Fibroblast of the aortic adventitia (primary cell): ENCODE results near the gene NUAK2. TPM values are rescaled to one million over a fixed set of nuclear protein-coding genes. Genes with fewer than 3 reads are reported as not detected.

Experiments used
- DNase-seq: peaks from one replicate; pipeline ENCODE4 v3.0.0-alpha.2; 2010; ENCODE audit warnings: low read depth
- H3K4me3 ChIP-seq: 2 replicates; pipeline ENCODE4 v1.5.1; 2011; ENCODE audit warnings: low read depth, mild to moderate bottlenecking, control low read depth, low read length, moderate library complexity
- total RNA-seq: library from RNA; depleted of rRNA; stranded (reverse); fragments of >200 nt; gene quantifications from 2 replicates; pipeline ENCODE4 v1.2.3, GENCODE V29; 2012; ENCODE audit warnings: low replicate concordance
- TF ChIP-seq, protein P1 (sequence below): IDR thresholded peaks from 2 replicates; pipeline ENCODE4 v1.5.1; 2011; ENCODE audit warnings: mild to moderate bottlenecking, low read length, control low read depth, inconsistent platforms; ENCODE audit not compliant: insufficient read depth

NUAK2 gene
- total RNA-seq, 1 donor = 2.9 TPM

DNA sequence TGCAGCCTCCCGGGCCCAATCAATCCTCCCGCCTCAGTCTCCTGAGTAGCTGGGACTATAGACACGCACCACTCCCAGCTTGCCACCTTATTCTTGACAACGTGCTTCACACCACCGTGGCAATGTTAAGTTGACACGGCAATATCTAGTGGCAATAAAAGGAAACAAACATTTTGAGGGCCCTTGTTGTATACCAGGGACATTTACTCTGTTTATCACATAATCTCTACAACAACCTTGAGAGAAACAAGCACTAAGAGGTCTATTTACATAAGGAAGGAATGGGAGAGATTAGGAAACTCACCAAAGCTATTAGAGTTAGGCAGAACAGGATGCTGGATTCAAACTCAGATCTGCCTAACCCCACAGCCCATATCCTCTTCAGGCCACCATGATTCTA, 32.1 kb upstream of the NUAK2 start:
- H3K4me3 ChIP-seq = no peak overlapping the region
- TF ChIP-seq, protein P1, sequence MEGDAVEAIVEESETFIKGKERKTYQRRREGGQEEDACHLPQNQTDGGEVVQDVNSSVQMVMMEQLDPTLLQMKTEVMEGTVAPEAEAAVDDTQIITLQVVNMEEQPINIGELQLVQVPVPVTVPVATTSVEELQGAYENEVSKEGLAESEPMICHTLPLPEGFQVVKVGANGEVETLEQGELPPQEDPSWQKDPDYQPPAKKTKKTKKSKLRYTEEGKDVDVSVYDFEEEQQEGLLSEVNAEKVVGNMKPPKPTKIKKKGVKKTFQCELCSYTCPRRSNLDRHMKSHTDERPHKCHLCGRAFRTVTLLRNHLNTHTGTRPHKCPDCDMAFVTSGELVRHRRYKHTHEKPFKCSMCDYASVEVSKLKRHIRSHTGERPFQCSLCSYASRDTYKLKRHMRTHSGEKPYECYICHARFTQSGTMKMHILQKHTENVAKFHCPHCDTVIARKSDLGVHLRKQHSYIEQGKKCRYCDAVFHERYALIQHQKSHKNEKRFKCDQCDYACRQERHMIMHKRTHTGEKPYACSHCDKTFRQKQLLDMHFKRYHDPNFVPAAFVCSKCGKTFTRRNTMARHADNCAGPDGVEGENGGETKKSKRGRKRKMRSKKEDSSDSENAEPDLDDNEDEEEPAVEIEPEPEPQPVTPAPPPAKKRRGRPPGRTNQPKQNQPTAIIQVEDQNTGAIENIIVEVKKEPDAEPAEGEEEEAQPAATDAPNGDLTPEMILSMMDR = no peak
- DNase-seq = no peak

DNA sequence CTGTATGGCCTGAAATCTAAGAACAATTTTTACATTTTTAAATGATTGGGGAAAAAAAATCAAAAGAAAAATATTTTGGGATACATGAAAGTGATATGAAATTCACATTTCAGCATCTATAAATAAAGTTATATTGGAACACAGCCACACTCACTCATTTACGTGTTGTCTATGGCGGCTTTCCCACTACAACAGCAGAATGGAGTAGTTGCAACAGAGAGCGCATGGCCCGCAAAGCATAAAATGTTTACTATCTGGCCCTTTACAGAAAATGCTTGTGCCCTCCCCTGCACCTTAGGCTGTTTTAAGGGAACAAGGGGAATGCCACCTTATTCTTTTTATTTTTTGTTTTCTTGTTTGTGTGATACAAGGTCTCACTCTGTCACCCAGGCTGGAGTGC, 31.6 kb upstream of the NUAK2 start:
- no peak for DNase-seq
- H3K4me3 ChIP-seq = no peak overlapping the region
- TF ChIP-seq, protein P1 = no peak

DNA sequence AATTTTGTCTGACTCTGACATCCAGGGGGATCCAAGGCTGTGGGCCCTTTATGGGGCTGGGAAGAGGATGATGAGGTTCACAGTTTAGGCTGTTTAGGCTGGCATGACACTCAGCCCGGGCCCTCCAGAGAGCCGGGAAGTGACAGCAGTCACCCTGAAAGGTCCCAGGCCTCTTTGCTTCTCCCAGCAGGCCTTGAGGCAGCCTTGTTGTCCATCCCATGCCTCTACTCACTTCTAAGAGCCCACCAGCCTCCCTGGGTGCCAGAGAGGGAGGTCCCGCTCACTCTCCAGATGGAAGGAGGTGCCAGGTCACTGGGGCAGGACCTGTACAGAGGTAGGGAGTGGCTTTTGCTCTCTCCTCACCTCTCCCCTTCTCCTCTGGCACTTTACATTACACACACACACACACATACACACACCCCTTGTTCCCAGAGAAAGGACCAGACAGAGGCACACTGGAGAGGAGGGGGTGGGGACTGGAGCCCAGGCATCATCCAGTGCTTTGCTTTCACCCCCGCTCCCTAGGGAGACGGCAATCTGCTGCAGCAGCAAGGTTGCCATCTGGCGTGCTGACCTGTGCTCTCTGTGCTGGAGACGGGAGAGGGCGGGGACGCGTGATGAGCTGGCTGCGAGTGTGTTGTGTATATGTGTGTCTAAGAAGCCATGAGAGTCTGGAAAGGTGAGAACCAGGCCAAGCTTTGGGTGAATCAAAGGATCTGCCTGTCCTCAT, 30.6 kb upstream of the NUAK2 start:
- peak; percentile 41 for DNase-seq

DNA sequence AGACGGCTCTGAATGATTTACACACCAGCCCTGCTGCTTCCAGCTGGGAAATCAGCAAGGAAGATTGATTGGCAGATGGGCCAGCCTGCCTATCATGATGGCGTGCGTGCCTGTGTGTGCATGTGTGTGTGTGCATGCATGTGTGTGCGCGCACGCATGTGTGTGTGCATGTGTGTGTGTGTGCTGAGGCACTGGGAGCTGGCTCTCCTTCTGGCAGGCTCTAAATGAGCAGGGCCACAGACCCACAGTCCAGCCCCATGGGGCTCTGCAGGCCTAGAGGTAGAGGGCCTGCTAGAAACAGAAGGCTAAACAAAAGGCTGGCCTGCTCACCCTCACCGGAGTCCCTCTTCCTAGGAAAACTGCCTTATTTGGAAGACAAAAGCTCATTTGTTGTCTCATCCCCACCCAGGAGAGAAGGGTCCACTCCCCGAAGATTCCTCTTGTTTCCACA, 29.2 kb upstream of the NUAK2 start:
- TF ChIP-seq, protein P1 = no peak
- DNase-seq = no peak
- no peak overlapping the region for H3K4me3 ChIP-seq

More for the DNA sequence above, 30.6 kb upstream of the NUAK2 start:
- TF ChIP-seq, protein P1 = no peak
- no peak overlapping the region for H3K4me3 ChIP-seq

DNA sequence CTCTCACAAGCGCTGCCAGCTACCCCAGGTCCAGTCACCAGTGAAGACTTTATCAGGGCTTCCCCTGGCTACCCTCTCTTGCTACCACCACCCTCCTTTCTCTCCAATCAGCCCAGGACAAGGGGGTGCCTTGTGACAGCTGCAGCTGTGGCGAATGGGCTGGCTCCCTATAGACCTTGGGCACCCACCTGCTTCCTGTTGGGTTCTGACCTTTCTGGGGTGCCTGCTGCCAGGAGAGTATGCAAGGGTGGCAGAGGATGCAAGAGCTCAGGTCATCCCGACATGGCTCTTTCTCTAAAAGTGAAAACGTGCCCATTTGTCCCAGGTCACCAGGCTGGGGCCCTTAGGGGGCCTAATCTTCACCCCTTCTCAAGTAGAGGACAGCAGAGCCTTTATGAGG, 28.6 kb upstream of the NUAK2 start:
- TF ChIP-seq, protein P1 = no peak
- H3K4me3 ChIP-seq = no peak overlapping the region
- DNase-seq = no peak

DNA sequence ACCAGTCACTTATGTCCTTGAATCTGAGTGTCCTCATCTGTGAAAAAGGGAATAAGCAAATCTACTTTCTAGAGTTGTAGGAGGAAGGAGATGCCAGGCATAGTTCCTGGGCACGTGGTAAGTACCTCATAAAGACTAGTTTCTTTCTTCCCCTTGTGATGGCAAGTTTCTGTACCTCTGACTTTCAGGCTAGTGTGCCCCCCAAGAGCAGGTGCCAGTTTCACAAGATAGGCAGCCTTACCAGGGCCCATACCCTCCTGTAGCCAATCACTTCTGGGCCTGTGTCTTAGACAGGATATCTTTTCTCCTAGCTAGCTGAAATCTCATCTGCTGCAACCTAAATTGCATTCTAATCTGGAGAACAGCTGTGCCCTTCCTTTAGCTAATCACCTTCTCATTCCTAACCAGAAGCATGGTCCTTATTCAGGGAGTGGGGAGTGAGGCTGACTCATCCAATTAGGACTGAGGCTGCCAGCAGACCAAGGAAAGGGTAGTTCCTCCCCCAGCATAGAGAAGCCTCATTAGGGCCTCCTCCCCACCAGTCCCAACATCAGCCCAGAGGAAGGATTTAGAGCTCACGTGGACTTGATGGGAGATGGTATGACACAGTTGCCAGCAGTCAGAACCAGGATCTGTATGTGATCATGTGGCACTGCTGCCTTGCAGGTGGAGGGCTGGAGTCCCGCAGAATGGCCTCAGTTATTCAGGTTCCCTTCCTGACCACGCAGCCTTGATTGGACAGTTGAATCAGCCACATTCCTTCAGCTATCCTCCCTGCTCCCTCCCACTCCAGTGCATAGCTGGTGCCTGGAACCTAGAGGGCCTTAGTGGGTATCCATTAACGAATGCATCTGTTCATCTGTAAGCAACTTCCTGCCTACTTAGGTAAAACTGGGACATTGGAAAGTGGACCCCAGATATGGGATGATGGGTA, 27.3 kb upstream of the NUAK2 start:
- TF ChIP-seq, protein P1 = no peak
- DNase-seq = no peak
- H3K4me3 ChIP-seq = no peak overlapping the region
